SK-N-SH treated with all-trans-retinoic acid at 6 μM for 48 hours (cell line): Measurements from ENCODE around the gene WDR44.
A peak's percentile ranks its signal among the peaks of the same experiment; 100 is the strongest.

ENCODE experiments used
- ATAC-seq: fragments of 200-7000 bp; cut with Tn5 transposase; 3 replicates; pipeline ENCODE4 v1.9.1; 2020; ENCODE audit warnings: mild to moderate bottlenecking, moderate library complexity
- ARNTL ChIP-seq: fragments of 450-650 bp; formaldehyde crosslinking; IDR thresholded peaks from 2 replicates; pipeline ENCODE4 v1.5.0; 2020; ENCODE audit warnings: low read depth, mild to moderate bottlenecking, moderate library complexity, borderline replicate concordance
- BACH2 ChIP-seq: fragments of 250-450 bp; sonication (Bioruptor Pico); IDR thresholded peaks from 2 replicates; pipeline ENCODE4 v1.9.0; 2021; ENCODE audit warnings: mild to moderate bottlenecking, borderline replicate concordance
- CSDC2 ChIP-seq: fragments of 250-450 bp; sonication (Bioruptor Pico); IDR thresholded peaks from 2 replicates; pipeline ENCODE4 v1.5.0; 2020; ENCODE audit warnings: mild to moderate bottlenecking, moderate library complexity
- ESRRG ChIP-seq: fragments of 250-450 bp; sonication (Bioruptor Pico); IDR thresholded peaks from 2 replicates; pipeline ENCODE4 v1.6.1; 2021; ENCODE audit warnings: mild to moderate bottlenecking
- ISL1 ChIP-seq: fragments of 250-450 bp; sonication (Bioruptor Pico); IDR thresholded peaks from 2 replicates; pipeline ENCODE4 v2.1.2; 2022; ENCODE audit warnings: mild to moderate bottlenecking, moderate library complexity
- OSR1 ChIP-seq: fragments of 250-450 bp; sonication (Bioruptor Pico); IDR thresholded peaks from 2 replicates; pipeline ENCODE4 v1.8.0; 2022; ENCODE audit warnings: moderate library complexity, mild to moderate bottlenecking, inconsistent platforms
- PPARA ChIP-seq: fragments of 250-450 bp; sonication (Bioruptor Pico); IDR thresholded peaks from 2 replicates; pipeline ENCODE4 v1.5.0; 2020; ENCODE audit warnings: mild to moderate bottlenecking, borderline replicate concordance
- RARB ChIP-seq: fragments of 250-450 bp; sonication (Bioruptor Pico); IDR thresholded peaks from 2 replicates; pipeline ENCODE4 v1.8.0; 2021; ENCODE audit warnings: mild to moderate bottlenecking, moderate library complexity
- SNAI2 ChIP-seq: fragments of 250-450 bp; sonication (Bioruptor Pico); IDR thresholded peaks from 2 replicates; pipeline ENCODE4 v1.5.0; 2020; ENCODE audit warnings: mild to moderate bottlenecking, moderate library complexity
- TOX ChIP-seq: fragments of 250-450 bp; sonication (Bioruptor Pico); IDR thresholded peaks from 2 replicates; pipeline ENCODE4 v1.8.0; 2021; ENCODE audit warnings: mild to moderate bottlenecking, moderate library complexity, borderline replicate concordance
- ZC3H10 ChIP-seq: fragments of 250-450 bp; sonication (Bioruptor Pico); IDR thresholded peaks from 2 replicates; pipeline ENCODE4 v1.5.1; 2021; ENCODE audit warnings: mild to moderate bottlenecking, moderate library complexity
- ZFP3 ChIP-seq: fragments of 250-450 bp; sonication (Bioruptor Pico); IDR thresholded peaks from 2 replicates; pipeline ENCODE4 v1.5.0; 2020; ENCODE audit warnings: mild to moderate bottlenecking, moderate library complexity
- ZFP30 ChIP-seq: fragments of 450-650 bp; formaldehyde crosslinking; IDR thresholded peaks from 2 replicates; pipeline ENCODE4 v1.5.0; 2022; ENCODE audit warnings: mild to moderate bottlenecking, moderate library complexity
- ZNF70 ChIP-seq: fragments of 450-650 bp; formaldehyde crosslinking; IDR thresholded peaks from 2 replicates; pipeline ENCODE4 v1.5.0; 2020; ENCODE audit warnings: mild to moderate bottlenecking, moderate library complexity
- ZNF8 ChIP-seq: fragments of 450-650 bp; formaldehyde crosslinking; IDR thresholded peaks from 2 replicates; pipeline ENCODE4 v1.5.0; 2020; ENCODE audit warnings: mild to moderate bottlenecking, moderate library complexity
- TF ChIP-seq, protein P1 (sequence below): fragments of 250-450 bp; sonication (Bioruptor Pico); IDR thresholded peaks from 2 replicates; pipeline ENCODE4 v1.8.0; 2020; ENCODE audit warnings: mild to moderate bottlenecking, moderate library complexity, borderline replicate concordance
- TF ChIP-seq, protein P2 (sequence below): fragments of 250-450 bp; sonication (Bioruptor Pico); IDR thresholded peaks from 2 replicates; pipeline ENCODE4 v1.8.0; 2021; ENCODE audit warnings: low read depth, mild to moderate bottlenecking, moderate library complexity, borderline replicate concordance
- TF ChIP-seq, protein P3 (sequence below): fragments of 250-450 bp; sonication (Bioruptor Pico); IDR thresholded peaks from 2 replicates; pipeline ENCODE4 v1.5.0; 2020; ENCODE audit warnings: mild to moderate bottlenecking, moderate library complexity
- TF ChIP-seq, protein P4 (sequence below): fragments of 250-450 bp; sonication (Bioruptor Pico); IDR thresholded peaks from 2 replicates; pipeline ENCODE4 v1.5.1; 2020; ENCODE audit warnings: low read depth, mild to moderate bottlenecking, moderate library complexity

Gene WDR44

GRCh38 chrX:118348186-118348810 is 2.4 kb downstream of the WDR44 start:
- TF ChIP-seq, protein P1, sequence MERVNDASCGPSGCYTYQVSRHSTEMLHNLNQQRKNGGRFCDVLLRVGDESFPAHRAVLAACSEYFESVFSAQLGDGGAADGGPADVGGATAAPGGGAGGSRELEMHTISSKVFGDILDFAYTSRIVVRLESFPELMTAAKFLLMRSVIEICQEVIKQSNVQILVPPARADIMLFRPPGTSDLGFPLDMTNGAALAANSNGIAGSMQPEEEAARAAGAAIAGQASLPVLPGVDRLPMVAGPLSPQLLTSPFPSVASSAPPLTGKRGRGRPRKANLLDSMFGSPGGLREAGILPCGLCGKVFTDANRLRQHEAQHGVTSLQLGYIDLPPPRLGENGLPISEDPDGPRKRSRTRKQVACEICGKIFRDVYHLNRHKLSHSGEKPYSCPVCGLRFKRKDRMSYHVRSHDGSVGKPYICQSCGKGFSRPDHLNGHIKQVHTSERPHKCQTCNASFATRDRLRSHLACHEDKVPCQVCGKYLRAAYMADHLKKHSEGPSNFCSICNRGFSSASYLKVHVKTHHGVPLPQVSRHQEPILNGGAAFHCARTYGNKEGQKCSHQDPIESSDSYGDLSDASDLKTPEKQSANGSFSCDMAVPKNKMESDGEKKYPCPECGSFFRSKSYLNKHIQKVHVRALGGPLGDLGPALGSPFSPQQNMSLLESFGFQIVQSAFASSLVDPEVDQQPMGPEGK (CRISPR knock-in tag), result no peak
- TF ChIP-seq SNAI2 (no peak), ZNF70 (CRISPR knock-in tag) (no peak), ISL1 (no peak), ZC3H10 (CRISPR knock-in tag) (no peak), OSR1 (CRISPR knock-in tag) (no peak), ZFP3 (CRISPR knock-in tag) (no peak), ZNF8 (CRISPR knock-in tag) (no peak), BACH2 (CRISPR knock-in tag) (no peak)
- TF ChIP-seq, protein P2, sequence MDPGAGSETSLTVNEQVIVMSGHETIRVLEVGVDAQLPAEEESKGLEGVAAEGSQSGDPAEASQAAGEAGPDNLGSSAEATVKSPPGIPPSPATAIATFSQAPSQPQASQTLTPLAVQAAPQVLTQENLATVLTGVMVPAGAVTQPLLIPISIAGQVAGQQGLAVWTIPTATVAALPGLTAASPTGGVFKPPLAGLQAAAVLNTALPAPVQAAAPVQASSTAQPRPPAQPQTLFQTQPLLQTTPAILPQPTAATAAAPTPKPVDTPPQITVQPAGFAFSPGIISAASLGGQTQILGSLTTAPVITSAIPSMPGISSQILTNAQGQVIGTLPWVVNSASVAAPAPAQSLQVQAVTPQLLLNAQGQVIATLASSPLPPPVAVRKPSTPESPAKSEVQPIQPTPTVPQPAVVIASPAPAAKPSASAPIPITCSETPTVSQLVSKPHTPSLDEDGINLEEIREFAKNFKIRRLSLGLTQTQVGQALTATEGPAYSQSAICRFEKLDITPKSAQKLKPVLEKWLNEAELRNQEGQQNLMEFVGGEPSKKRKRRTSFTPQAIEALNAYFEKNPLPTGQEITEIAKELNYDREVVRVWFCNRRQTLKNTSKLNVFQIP, result no peak
- TF ChIP-seq, protein P3, sequence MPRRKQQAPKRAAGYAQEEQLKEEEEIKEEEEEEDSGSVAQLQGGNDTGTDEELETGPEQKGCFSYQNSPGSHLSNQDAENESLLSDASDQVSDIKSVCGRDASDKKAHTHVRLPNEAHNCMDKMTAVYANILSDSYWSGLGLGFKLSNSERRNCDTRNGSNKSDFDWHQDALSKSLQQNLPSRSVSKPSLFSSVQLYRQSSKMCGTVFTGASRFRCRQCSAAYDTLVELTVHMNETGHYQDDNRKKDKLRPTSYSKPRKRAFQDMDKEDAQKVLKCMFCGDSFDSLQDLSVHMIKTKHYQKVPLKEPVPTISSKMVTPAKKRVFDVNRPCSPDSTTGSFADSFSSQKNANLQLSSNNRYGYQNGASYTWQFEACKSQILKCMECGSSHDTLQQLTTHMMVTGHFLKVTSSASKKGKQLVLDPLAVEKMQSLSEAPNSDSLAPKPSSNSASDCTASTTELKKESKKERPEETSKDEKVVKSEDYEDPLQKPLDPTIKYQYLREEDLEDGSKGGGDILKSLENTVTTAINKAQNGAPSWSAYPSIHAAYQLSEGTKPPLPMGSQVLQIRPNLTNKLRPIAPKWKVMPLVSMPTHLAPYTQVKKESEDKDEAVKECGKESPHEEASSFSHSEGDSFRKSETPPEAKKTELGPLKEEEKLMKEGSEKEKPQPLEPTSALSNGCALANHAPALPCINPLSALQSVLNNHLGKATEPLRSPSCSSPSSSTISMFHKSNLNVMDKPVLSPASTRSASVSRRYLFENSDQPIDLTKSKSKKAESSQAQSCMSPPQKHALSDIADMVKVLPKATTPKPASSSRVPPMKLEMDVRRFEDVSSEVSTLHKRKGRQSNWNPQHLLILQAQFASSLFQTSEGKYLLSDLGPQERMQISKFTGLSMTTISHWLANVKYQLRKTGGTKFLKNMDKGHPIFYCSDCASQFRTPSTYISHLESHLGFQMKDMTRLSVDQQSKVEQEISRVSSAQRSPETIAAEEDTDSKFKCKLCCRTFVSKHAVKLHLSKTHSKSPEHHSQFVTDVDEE (CRISPR knock-in tag), result no peak
- TF ChIP-seq, all 23 proteins: peak for 0
- ATAC-seq, result no peak

DNA sequence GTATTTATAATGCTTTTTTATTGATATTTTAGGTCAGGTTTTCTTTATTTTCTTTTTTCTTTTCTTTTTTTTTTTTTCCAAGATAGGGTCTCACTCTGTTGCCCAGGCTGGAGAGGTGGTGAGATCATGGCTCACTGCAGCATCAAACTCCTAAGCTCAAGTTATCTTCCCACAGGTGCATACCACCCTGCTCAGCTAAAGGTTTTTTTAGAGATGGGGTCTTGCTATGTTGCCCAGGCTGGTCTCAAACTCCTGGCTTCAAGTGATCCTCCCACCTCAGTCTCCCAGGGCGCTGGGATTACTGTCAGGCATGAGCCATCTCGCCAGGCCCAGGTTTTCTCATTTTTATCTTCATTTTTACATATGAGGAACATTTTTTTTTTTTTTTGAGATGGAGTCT is 3.3 kb downstream of the WDR44 start:
- ATAC-seq, result no peak
- TF ChIP-seq RARB (CRISPR knock-in tag), result no peak
- TF ChIP-seq ISL1, result no peak
- no peak for TF ChIP-seq ESRRG (CRISPR knock-in tag)
- no peak for TF ChIP-seq TOX (CRISPR knock-in tag)
- no peak for TF ChIP-seq ZFP30 (CRISPR knock-in tag)
- no peak for TF ChIP-seq SNAI2
- TF ChIP-seq ARNTL (CRISPR knock-in tag), result no peak
- TF ChIP-seq, protein P4, sequence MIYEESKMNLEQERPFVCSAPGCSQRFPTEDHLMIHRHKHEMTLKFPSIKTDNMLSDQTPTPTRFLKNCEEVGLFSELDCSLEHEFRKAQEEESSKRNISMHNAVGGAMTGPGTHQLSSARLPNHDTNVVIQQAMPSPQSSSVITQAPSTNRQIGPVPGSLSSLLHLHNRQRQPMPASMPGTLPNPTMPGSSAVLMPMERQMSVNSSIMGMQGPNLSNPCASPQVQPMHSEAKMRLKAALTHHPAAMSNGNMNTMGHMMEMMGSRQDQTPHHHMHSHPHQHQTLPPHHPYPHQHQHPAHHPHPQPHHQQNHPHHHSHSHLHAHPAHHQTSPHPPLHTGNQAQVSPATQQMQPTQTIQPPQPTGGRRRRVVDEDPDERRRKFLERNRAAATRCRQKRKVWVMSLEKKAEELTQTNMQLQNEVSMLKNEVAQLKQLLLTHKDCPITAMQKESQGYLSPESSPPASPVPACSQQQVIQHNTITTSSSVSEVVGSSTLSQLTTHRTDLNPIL (CRISPR knock-in tag), result no peak
- TF ChIP-seq ZFP3 (CRISPR knock-in tag), result no peak
- TF ChIP-seq PPARA (CRISPR knock-in tag), result no peak
- TF ChIP-seq, protein P3 (CRISPR knock-in tag), result no peak
- TF ChIP-seq BACH2 (CRISPR knock-in tag), result no peak
- no peak for TF ChIP-seq CSDC2 (CRISPR knock-in tag)
- TF ChIP-seq, all 23 proteins: peak for 0

DNA sequence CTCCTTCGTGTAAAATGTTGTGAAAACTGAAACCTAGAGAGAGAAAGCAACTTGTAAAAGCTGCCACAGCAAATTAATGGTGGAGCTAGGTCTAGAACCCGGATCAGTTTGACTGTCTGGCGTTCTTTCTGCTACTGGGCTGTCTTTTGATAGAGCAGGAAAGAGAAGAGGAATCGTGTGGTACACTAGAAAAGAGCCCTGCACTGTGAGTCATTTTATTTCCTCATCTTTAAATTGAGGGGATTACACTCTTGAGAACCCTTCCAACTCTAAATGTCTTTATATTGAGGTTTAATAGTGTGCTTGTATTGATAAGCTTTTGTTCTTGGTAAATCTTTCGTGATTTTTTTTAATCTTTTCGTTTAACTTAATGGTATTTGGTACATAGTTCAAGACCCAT is 4.3 kb downstream of the WDR44 start:
- TF ChIP-seq ZNF8 (CRISPR knock-in tag) (peak; percentile 48; the same call in 1 of the 2 replicates), ARNTL (CRISPR knock-in tag) (no peak)
- no peak for ATAC-seq
